ENCODE data around the gene TMEM255B. TPM values are rescaled to one million over a fixed set of nuclear protein-coding genes. Genes with fewer than 3 reads are reported as not detected.
"Not testable (repeated sequence)": the region's sequence is repeated elsewhere in the genome, so short reads cannot be mapped to it uniquely, and the experiment has no call there.

Gene TMEM255B
- total and polyA plus RNA-seq, 5 donors = 6.2 to 9.9 (median 8.8) TPM

GRCh38 chr13:113822266-113822665 lies 63.2 kb downstream of the TMEM255B start:
- Histone ChIP-seq H3K27me3 (ENCODE audit: control insufficient read depth, insufficient read depth) (no peaks in the 10 kb centered on the region), H3K4me1 (ENCODE audit: control insufficient read depth, insufficient read depth, low read length) (peaks cover 8% of the 10 kb centered on the region), H3K27ac (ENCODE audit: low read length) (no peak overlapping the region), H3K9me3 (ENCODE audit: control insufficient read depth, low read length) (no peaks in the 10 kb centered on the region), H3K4me3 (ENCODE audit: low read length) (no peak overlapping the region)
- ATAC-seq (no peak), DNase-seq (peak in 2 of 3 donors; percentile 43 to 65)
- WGBS = 97% methylated on average over 12 of the region's 12 CpGs
- intact Hi-C loops (cut with DNase I) = loop anchor here in 1 of 4 donors (5.0 kb wide), 1 partner anchor 40 kb away; the partner anchor contains the start of gene GAS6

- H3K4me1 ChIP-seq (ENCODE audit: control insufficient read depth, insufficient read depth, low read length) = peaks cover 7% of the 10 kb centered on the region
- peak in 2 of 3 donors; percentile 50 to 59 for DNase-seq
- 91% methylated on average over 45 of the region's 45 CpGs for WGBS
Observed at GRCh38 chr13:113822956-113823744, 64.1 kb downstream of the TMEM255B start.

GRCh38 chr13:113823771-113824170 lies 64.7 kb downstream of the TMEM255B start:
- WGBS = 94% methylated on average over 19 of the region's 19 CpGs
- DNase-seq = peak in 1 of 3 donors; percentile 37
- ATAC-seq = no peak
- H3K27ac ChIP-seq (ENCODE audit: low read length) = no peak overlapping the region
- no peaks in the 10 kb centered on the region for H3K9me3 ChIP-seq (ENCODE audit: control insufficient read depth, low read length)
- no peaks in the 10 kb centered on the region for H3K27me3 ChIP-seq (ENCODE audit: control insufficient read depth, insufficient read depth)
- intact Hi-C loops (cut with DNase I) = loop anchor here in 1 of 4 donors (5.0 kb wide), 1 partner anchor 39 kb away; the partner anchor contains the start of gene GAS6
- H3K4me3 ChIP-seq (ENCODE audit: low read length) = no peak overlapping the region
- H3K4me1 ChIP-seq (ENCODE audit: control insufficient read depth, insufficient read depth, low read length) = peaks cover 7% of the 10 kb centered on the region

More at GRCh38 chr13:113822956-113823744, 64.1 kb downstream of the TMEM255B start:
- Histone ChIP-seq H3K4me3 (ENCODE audit: low read length) (no peak overlapping the region), H3K27me3 (ENCODE audit: control insufficient read depth, insufficient read depth) (no peaks in the 10 kb centered on the region), H3K9me3 (ENCODE audit: control insufficient read depth, low read length) (no peaks in the 10 kb centered on the region), H3K27ac (ENCODE audit: low read length) (no peak overlapping the region)
- intact Hi-C loops (cut with DNase I) = loop anchor here in 1 of 4 donors (5.0 kb wide), 1 partner anchor 39 kb away; the partner anchor contains the start of gene GAS6
- no peak for ATAC-seq

GRCh38 chr13:113825841-113826240 lies 66.8 kb downstream of the TMEM255B start:
- Histone ChIP-seq H3K9me3 (ENCODE audit: control insufficient read depth, low read length) (no peaks in the 10 kb centered on the region), H3K27ac (ENCODE audit: low read length) (no peak overlapping the region), H3K4me1 (ENCODE audit: control insufficient read depth, insufficient read depth, low read length) (peaks cover 7% of the 10 kb centered on the region), H3K27me3 (ENCODE audit: control insufficient read depth, insufficient read depth) (no peaks in the 10 kb centered on the region), H3K4me3 (ENCODE audit: low read length) (no peak overlapping the region)
- 77% methylated on average over 16 of the region's 16 CpGs for WGBS
- peak in 1 of 3 donors; percentile 53 for DNase-seq
- no peak for ATAC-seq
- intact Hi-C loops (cut with DNase I) = no loop called here

- H3K4me1 ChIP-seq (ENCODE audit: control insufficient read depth, insufficient read depth, low read length); intact Hi-C loops (cut with DNase I); H3K4me3 ChIP-seq (ENCODE audit: low read length); ATAC-seq; H3K9me3 ChIP-seq (ENCODE audit: control insufficient read depth, low read length); H3K27me3 ChIP-seq (ENCODE audit: control insufficient read depth, insufficient read depth); H3K27ac ChIP-seq (ENCODE audit: low read length): not testable (repeated sequence)
- DNase-seq = peak in 1 of 3 donors; percentile 17
- WGBS = 93% methylated on average over 33 of the region's 35 CpGs
Observed at GRCh38 chr13:113826446-113826845, 67.4 kb downstream of the TMEM255B start.

- intact Hi-C loops (cut with DNase I) = no loop called here
- no peaks in the 10 kb centered on the region for H3K27me3 ChIP-seq (ENCODE audit: control insufficient read depth, insufficient read depth)
- WGBS = 94% methylated on average over 19 of the region's 19 CpGs
- DNase-seq = peak in 2 of 3 donors; percentile 9 to 34
- no peak for ATAC-seq
- H3K4me1 ChIP-seq (ENCODE audit: control insufficient read depth, insufficient read depth, low read length) = peaks cover under 1% of the 10 kb centered on the region
- H3K4me3 ChIP-seq (ENCODE audit: low read length) = no peak overlapping the region
- no peak overlapping the region for H3K27ac ChIP-seq (ENCODE audit: low read length)
- no peaks in the 10 kb centered on the region for H3K9me3 ChIP-seq (ENCODE audit: control insufficient read depth, low read length)
Observed at GRCh38 chr13:113827021-113827420, 68.0 kb downstream of the TMEM255B start.

- DNase-seq = peak in 1 of 3 donors; percentile 36
- no peak for ATAC-seq
- Histone ChIP-seq H3K4me3 (ENCODE audit: low read length) (no peak overlapping the region), H3K9me3 (ENCODE audit: control insufficient read depth, low read length) (no peaks in the 10 kb centered on the region), H3K27ac (ENCODE audit: low read length) (no peak overlapping the region), H3K4me1 (ENCODE audit: control insufficient read depth, insufficient read depth, low read length) (no peaks in the 10 kb centered on the region), H3K27me3 (ENCODE audit: control insufficient read depth, insufficient read depth) (no peaks in the 10 kb centered on the region)
- intact Hi-C loops (cut with DNase I) = no loop called here
- 96% methylated on average over 20 of the region's 20 CpGs for WGBS
Observed at GRCh38 chr13:113828282-113828825, 69.3 kb downstream of the TMEM255B start.

- H3K4me1 ChIP-seq (ENCODE audit: control insufficient read depth, insufficient read depth, low read length); H3K27ac ChIP-seq (ENCODE audit: low read length); intact Hi-C loops (cut with DNase I); H3K9me3 ChIP-seq (ENCODE audit: control insufficient read depth, low read length); H3K4me3 ChIP-seq (ENCODE audit: low read length); ATAC-seq; H3K27me3 ChIP-seq (ENCODE audit: control insufficient read depth, insufficient read depth): not testable (repeated sequence)
- WGBS = 97% methylated on average over 19 of the region's 22 CpGs
- peak in 1 of 3 donors; percentile 33 for DNase-seq
Observed at GRCh38 chr13:113830426-113830950, 71.5 kb downstream of the TMEM255B start.

- DNase-seq (peak in 2 of 3 donors; percentile 32 to 53), ATAC-seq (no peak)
- no peaks in the 10 kb centered on the region for H3K9me3 ChIP-seq (ENCODE audit: control insufficient read depth, low read length)
- WGBS = 91% methylated on average over 23 of the region's 23 CpGs
- H3K4me1 ChIP-seq (ENCODE audit: control insufficient read depth, insufficient read depth, low read length) = no peaks in the 10 kb centered on the region
- H3K4me3 ChIP-seq (ENCODE audit: low read length) = no peak overlapping the region
- H3K27ac ChIP-seq (ENCODE audit: low read length) = no peak overlapping the region
- H3K27me3 ChIP-seq (ENCODE audit: control insufficient read depth, insufficient read depth) = no peaks in the 10 kb centered on the region
- intact Hi-C loops (cut with DNase I) = no loop called here
Observed at GRCh38 chr13:113831061-113831460, 72.0 kb downstream of the TMEM255B start.

GRCh38 chr13:113832205-113832604 lies 73.2 kb downstream of the TMEM255B start:
- 89% methylated on average over 19 of the region's 19 CpGs for WGBS
- intact Hi-C loops (cut with DNase I) = no loop called here

GRCh38 chr13:113832631-113833030 lies 73.6 kb downstream of the TMEM255B start:
- Histone ChIP-seq H3K27me3 (ENCODE audit: control insufficient read depth, insufficient read depth) (no peaks in the 10 kb centered on the region), H3K4me1 (ENCODE audit: control insufficient read depth, insufficient read depth, low read length) (peaks cover 4% of the 10 kb centered on the region), H3K4me3 (ENCODE audit: low read length) (no peak overlapping the region), H3K27ac (ENCODE audit: low read length) (no peak overlapping the region), H3K9me3 (ENCODE audit: control insufficient read depth, low read length) (no peaks in the 10 kb centered on the region)
- DNase-seq = peak in 2 of 3 donors; percentile 28 to 55
- ATAC-seq = no peak
- WGBS = 96% methylated on average over 23 of the region's 23 CpGs
- intact Hi-C loops (cut with DNase I) = no loop called here

More at GRCh38 chr13:113832205-113832604, 73.2 kb downstream of the TMEM255B start:
- peaks cover 4% of the 10 kb centered on the region for H3K4me1 ChIP-seq (ENCODE audit: control insufficient read depth, insufficient read depth, low read length)
- H3K27ac ChIP-seq (ENCODE audit: low read length) = no peak overlapping the region
- H3K27me3 ChIP-seq (ENCODE audit: control insufficient read depth, insufficient read depth) = no peaks in the 10 kb centered on the region
- H3K4me3 ChIP-seq (ENCODE audit: low read length) = no peak overlapping the region
- DNase-seq (peak in 2 of 3 donors; percentile 55 to 56), ATAC-seq (no peak)
- no peaks in the 10 kb centered on the region for H3K9me3 ChIP-seq (ENCODE audit: control insufficient read depth, low read length)

Measured in right cardiac atrium (tissue), 5 donors.